Hepatocyte (in vitro differentiated cells): ENCODE data around the gene TUBGCP3. TPM values are rescaled to one million over a fixed set of nuclear protein-coding genes. Genes with fewer than 3 reads are reported as not detected.

Source experiments
- DNase-seq: peaks from one replicate; pipeline ENCODE4 v3.0.0-alpha.2; 2016; ENCODE audit warnings: low spot score
- H2AFZ ChIP-seq: fragments of 200-600 bp; sonication (generic); 2 replicates; pipeline ENCODE4 v1.6.0; 2016; ENCODE audit warnings: antibody characterized with exemption, mild to moderate bottlenecking
- H3K27ac ChIP-seq: fragments of 200-600 bp; sonication (generic); 2 replicates; pipeline ENCODE4 v1.5.1; 2016; ENCODE audit warnings: mild to moderate bottlenecking
- H3K27me3 ChIP-seq: fragments of 200-600 bp; sonication (generic); 2 replicates; pipeline ENCODE4 v1.6.1; 2016
- H3K36me3 ChIP-seq: fragments of 200-600 bp; sonication (generic); replicated peaks from 2 replicates; pipeline ENCODE4 v1.5.1; 2016; ENCODE audit warnings: low read depth; ENCODE audit not compliant: insufficient read depth
- H3K4me1 ChIP-seq: fragments of 200-600 bp; sonication (generic); 2 replicates; pipeline ENCODE4 v1.5.1; 2016; ENCODE audit warnings: mild to moderate bottlenecking, moderate library complexity; ENCODE audit not compliant: insufficient read depth
- H3K4me2 ChIP-seq: fragments of 200-600 bp; sonication (generic); 2 replicates; pipeline ENCODE4 v1.6.0; 2016
- H3K4me3 ChIP-seq: fragments of 200-600 bp; sonication (generic); 2 replicates; pipeline ENCODE4 v1.5.1; 2016; ENCODE audit warnings: mild to moderate bottlenecking
- H3K79me2 ChIP-seq: fragments of 200-600 bp; sonication (generic); 2 replicates; pipeline ENCODE4 v1.6.0; 2017; ENCODE audit warnings: mild to moderate bottlenecking
- H3K9me2 ChIP-seq: fragments of 200-600 bp; sonication (generic); replicated peaks from 2 replicates; pipeline ENCODE4 v1.6.0; 2017; ENCODE audit warnings: mild to moderate bottlenecking; ENCODE audit not compliant: insufficient read depth
- H3K9me3 ChIP-seq: fragments of 200-600 bp; sonication (generic); 2 replicates; pipeline ENCODE4 v1.5.1; 2016; ENCODE audit warnings: low read depth, mild to moderate bottlenecking
- H4K20me1 ChIP-seq: fragments of 200-600 bp; sonication (generic); 2 replicates; pipeline ENCODE4 v1.6.0; 2016; ENCODE audit warnings: mild to moderate bottlenecking; ENCODE audit not compliant: insufficient read depth, poor library complexity, severe bottlenecking
- EZH2 ChIP-seq: fragments of 200-600 bp; sonication (generic); IDR thresholded peaks from 2 replicates; pipeline ENCODE4 v1.6.1; 2016; ENCODE audit warnings: antibody characterized with exemption, mild to moderate bottlenecking, borderline replicate concordance
- EZH2phosphoT487 ChIP-seq: fragments of 200-600 bp; sonication (generic); IDR thresholded peaks from one replicate; pipeline ENCODE4 v1.6.1; 2018; ENCODE audit warnings: antibody characterized with exemption, mild to moderate bottlenecking, low read depth, moderate library complexity; ENCODE audit not compliant: unreplicated experiment, severe bottlenecking
- WGBS: methylation state at CpG from one replicate; pipeline ENCODE4 v1.1.6; 2016; ENCODE audit warnings: low lambda C conversion rate; ENCODE audit errors: missing lambda C conversion rate; 5-methylcytosine and 5-hydroxymethylcytosine counted together
- polyA plus RNA-seq: library from polyadenylated mRNA; unstranded; fragments of >200 nt; fragmentation: Nextera tagmentation; extraction: Ambion mirVana; gene quantifications from 2 replicates; pipeline ENCODE4 v1.2.1, GENCODE V29; 2016
- total RNA-seq: library from RNA; depleted of rRNA; stranded (reverse); fragments of >200 nt; gene quantifications from 2 replicates; pipeline ENCODE4 v1.2.3, GENCODE V29; 2014
- TF ChIP-seq, protein P1 (sequence below): fragments of 200-600 bp; sonication (generic); IDR thresholded peaks from 2 replicates; pipeline ENCODE4 v1.5.1; 2016; ENCODE audit warnings: antibody characterized with exemption, mild to moderate bottlenecking; ENCODE audit not compliant: poor library complexity

The TUBGCP3 gene
- total and polyA plus RNA-seq, 2 experiments from 2014 or later: 9.7 to 11.1 TPM

DNA sequence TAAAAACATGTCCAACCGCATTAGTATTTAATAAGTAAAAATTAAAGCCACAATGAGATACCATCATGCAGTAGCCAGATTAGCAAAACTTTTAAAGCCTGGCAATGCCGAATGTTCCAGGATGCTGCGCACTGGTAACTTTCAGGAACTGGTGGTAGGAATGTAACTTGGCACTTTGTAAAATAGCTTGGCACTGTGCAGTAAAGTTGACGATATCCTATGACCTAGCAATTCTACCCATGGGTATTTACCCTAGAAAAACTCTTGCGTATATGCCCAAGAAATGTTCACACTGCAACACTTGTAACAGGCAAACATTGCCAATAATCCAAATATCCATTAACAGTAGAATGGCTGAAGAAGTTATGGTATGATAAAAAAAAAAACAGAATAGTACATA, 114.1 kb downstream of the TUBGCP3 start:
- H3K4me3 ChIP-seq: no peak overlapping the region
- TF ChIP-seq EZH2 (no peak), EZH2phosphoT487 (no peak)
- TF ChIP-seq, protein P1, sequence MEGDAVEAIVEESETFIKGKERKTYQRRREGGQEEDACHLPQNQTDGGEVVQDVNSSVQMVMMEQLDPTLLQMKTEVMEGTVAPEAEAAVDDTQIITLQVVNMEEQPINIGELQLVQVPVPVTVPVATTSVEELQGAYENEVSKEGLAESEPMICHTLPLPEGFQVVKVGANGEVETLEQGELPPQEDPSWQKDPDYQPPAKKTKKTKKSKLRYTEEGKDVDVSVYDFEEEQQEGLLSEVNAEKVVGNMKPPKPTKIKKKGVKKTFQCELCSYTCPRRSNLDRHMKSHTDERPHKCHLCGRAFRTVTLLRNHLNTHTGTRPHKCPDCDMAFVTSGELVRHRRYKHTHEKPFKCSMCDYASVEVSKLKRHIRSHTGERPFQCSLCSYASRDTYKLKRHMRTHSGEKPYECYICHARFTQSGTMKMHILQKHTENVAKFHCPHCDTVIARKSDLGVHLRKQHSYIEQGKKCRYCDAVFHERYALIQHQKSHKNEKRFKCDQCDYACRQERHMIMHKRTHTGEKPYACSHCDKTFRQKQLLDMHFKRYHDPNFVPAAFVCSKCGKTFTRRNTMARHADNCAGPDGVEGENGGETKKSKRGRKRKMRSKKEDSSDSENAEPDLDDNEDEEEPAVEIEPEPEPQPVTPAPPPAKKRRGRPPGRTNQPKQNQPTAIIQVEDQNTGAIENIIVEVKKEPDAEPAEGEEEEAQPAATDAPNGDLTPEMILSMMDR: no peak
- H3K4me2 ChIP-seq: no peak overlapping the region
- no peaks in the 10 kb centered on the region for H3K9me3 ChIP-seq
- H2AFZ ChIP-seq: no peak overlapping the region
- H3K27ac ChIP-seq: no peak overlapping the region
- no peaks in the 10 kb centered on the region for H4K20me1 ChIP-seq
- H3K4me1 ChIP-seq: no peaks in the 10 kb centered on the region
- no peaks in the 10 kb centered on the region for H3K27me3 ChIP-seq
- H3K9me2 ChIP-seq: no peaks in the 10 kb centered on the region
- H3K36me3 ChIP-seq: no peaks in the 10 kb centered on the region
- 96% methylated on average over 5 of the region's 5 CpGs for WGBS
- DNase-seq: no peak
- no peaks in the 10 kb centered on the region for H3K79me2 ChIP-seq

DNA sequence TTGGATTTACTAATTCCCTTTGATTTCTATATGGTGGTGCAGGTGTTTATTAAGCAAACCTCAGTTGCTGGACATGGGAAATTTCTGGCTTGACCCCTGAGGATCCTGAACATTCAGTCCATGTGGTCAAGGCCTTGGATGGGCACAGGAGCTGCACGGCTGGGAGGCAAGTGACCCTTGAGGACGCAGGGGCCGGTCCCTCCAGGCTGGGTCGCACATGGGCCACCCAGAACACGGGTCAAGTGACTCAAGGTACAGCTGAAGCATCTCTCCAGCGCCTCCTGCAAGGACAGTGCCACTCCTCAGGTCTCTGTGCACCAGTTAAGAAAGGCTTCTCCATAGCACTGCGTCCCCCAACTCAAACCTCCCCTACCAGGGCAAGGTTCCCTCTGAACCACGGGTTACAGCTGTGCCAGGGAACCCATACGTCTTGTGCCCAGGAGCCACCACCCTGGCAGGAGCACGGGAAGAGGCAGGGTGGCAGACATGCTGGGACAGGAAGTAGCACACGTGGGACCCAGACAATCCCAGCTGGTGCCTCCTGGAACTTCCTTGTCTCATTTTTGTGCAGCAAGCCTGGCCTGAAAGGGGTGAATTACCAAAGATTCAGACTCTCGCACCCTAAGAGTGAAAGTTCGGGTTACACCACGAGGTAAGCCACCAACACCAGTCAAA, 118.7 kb downstream of the TUBGCP3 start:
- Histone ChIP-seq H3K27ac (no peak overlapping the region), H3K4me2 (no peak overlapping the region), H3K79me2 (no peaks in the 10 kb centered on the region), H2AFZ (no peak overlapping the region), H3K27me3 (no peaks in the 10 kb centered on the region), H3K9me2 (no peaks in the 10 kb centered on the region), H3K9me3 (no peaks in the 10 kb centered on the region), H4K20me1 (no peaks in the 10 kb centered on the region), H3K4me1 (no peaks in the 10 kb centered on the region), H3K36me3 (no peaks in the 10 kb centered on the region), H3K4me3 (no peak overlapping the region)
- TF ChIP-seq EZH2: no peak
- TF ChIP-seq, protein P1: no peak
- no peak for TF ChIP-seq EZH2phosphoT487
- DNase-seq: no peak
- 91% methylated on average over 14 of the region's 14 CpGs for WGBS

DNA sequence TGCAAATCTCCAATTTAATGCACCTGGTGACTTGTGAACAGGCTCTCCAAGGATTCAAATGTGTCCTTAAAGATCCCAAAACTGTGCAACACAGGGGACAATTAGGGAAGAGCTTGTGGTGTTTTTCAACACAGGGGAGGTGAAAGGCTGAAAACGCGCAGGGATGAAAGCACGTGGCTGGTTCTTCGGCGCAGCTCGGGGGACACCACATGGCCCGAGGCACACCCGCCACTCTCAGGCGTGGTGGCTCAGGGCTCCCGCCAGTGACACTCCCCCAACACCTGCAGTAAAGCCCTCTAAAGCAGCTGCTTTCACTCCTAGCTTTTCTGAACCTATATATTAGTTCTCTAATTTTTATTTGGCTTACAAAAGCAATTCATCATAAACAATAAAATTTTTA, 119.9 kb downstream of the TUBGCP3 start:
- no peaks in the 10 kb centered on the region for H3K4me1 ChIP-seq
- 91% methylated on average over 10 of the region's 10 CpGs for WGBS

More for the DNA sequence above, 119.9 kb downstream of the TUBGCP3 start:
- Histone ChIP-seq H2AFZ (no peak overlapping the region), H3K79me2 (no peaks in the 10 kb centered on the region), H3K27me3 (no peaks in the 10 kb centered on the region), H4K20me1 (no peaks in the 10 kb centered on the region), H3K4me2 (no peak overlapping the region), H3K27ac (no peak overlapping the region), H3K36me3 (no peaks in the 10 kb centered on the region), H3K9me3 (no peaks in the 10 kb centered on the region), H3K4me3 (no peak overlapping the region), H3K9me2 (no peaks in the 10 kb centered on the region)
- no peak for DNase-seq
- TF ChIP-seq, protein P1: no peak
- TF ChIP-seq EZH2phosphoT487 (no peak), EZH2 (no peak)
